Lung microvascular endothelial cell (primary cell): ENCODE measurements around the gene KANK3. TPM values are rescaled to one million over a fixed set of nuclear protein-coding genes. Genes with fewer than 3 reads are reported as not detected.

Experiments
- DNase-seq, 2 donors: peaks; one replicate each; pipeline versions ENCODE4 v3.0.0 to v3.0.0-alpha.2; 2010; ENCODE audit warnings: low read depth in 2 of 2
- total RNA-seq: library from RNA; depleted of rRNA; stranded (reverse); fragments of >200 nt; gene quantifications from 2 replicates; pipeline ENCODE4 v1.2.1, GENCODE V29; 2014

KANK3 gene
- total RNA-seq, 1 donor from 2014 or later = 148 TPM

GRCh38 chr19:8340341-8341096 is 2.5 kb downstream of the KANK3 start:
- peak; percentile 95 to 98 for DNase-seq

DNA sequence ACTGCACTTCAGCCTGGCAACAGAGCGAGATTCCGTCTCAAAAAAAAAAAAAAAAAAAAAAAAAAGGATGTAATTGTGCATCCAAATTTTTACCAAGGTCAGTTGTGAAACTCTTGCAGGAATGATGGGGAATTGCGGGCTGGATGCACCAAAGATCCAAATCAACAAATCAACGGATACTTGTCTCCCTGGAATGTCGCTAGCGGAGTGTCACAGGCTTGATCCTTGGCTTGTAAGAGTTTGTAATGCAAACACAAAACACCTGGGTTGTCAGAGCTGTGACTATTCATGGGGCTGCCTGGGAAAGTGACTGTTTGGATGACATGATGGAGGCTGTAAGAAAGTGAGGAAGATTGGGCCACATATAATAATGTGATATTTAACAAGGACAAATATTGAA is 4.2 kb downstream of the KANK3 start:
- DNase-seq = no peak

- DNase-seq = no peak
Measured at GRCh38 chr19:8337728-8338127, 5.3 kb downstream of the KANK3 start.

DNA sequence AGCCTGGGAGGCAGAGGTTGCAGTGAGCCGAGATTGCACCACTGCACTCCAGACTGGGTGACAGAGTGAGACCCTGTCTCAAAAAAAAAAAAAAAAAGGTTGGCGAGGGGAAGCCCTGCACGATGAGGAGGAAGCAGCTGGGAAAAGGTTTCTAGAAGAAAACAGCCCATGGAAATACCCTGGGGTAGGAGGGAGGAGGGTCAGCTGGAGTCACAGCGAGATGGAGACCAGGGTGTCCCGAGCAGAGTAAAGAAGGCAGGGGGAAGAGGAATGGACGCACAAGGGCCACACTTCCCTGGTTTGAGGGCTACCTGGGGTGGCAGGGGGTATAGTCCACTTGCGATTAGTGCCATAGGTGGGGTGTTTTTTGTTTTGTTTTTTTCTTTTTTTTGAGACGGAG is 6.4 kb downstream of the KANK3 start:
- peak in 1 of 2 donors; percentile 53 for DNase-seq

DNA sequence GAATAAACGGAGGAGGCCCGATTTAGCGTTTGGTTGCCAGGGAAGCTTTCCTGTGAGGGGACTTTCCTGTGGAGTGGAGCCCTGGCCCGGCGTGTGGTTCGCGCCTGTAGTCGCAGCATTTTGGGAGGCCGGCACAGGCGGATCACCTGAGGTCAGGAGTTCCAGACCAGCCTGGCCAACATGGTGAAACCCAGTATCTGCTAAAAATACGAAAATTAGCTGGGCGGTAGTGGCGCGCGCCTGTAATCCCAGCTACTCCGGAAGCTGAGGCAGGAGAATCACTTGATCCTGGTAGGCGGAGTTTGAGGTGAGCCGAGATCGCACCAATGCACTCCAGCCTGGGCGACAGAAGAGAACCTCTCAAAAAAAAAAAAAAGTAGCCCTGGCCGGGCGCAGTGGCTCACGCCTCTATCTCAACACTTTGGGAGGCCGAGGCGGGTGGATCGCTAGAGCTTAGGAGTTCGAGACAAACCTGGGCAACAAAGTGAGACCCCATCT is 6.9 kb downstream of the KANK3 start:
- DNase-seq = peak in 1 of 2 donors; percentile 72

GRCh38 chr19:8335343-8336071 is 7.6 kb downstream of the KANK3 start:
- no peak for DNase-seq

GRCh38 chr19:8334458-8335342 is 8.4 kb downstream of the KANK3 start:
- peak in 1 of 2 donors; percentile 81 for DNase-seq

DNA sequence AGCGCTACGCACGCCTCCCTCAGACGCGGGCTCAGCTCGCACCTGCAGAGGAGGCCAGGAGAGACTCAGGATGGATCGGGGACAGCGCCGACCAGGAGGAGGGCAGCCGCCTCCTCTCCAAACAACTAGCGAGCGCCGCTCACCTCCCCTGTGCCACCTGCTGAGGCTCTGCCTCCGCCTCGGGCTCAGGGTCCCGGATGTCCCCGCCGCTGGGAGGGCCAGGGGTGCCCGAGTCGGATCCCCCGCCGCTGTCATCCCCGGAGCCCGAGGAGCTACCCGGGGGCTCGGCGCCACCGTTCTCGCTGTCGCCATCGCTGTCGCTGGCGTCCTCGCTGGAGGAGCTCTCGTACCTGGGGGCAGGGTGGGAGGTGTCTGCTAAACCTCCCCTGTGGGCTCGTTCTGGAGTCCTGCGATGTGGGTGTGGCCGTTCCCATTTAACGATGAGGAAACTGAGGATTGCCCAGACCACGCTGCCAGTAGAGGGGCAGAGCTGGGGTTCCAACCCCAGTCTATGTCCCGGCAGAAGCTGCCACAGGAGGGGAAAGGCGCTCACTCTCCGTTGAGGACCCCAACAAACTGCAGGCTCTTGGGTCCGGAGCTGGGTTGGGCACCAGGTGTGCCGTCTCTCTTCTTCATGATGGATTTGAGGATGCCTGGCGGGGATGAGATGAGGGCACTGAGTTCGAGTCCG is 9.2 kb downstream of the KANK3 start:
- DNase-seq = no peak

- no peak for DNase-seq
Measured at GRCh38 chr19:8332976-8333766, 9.9 kb downstream of the KANK3 start.

DNA sequence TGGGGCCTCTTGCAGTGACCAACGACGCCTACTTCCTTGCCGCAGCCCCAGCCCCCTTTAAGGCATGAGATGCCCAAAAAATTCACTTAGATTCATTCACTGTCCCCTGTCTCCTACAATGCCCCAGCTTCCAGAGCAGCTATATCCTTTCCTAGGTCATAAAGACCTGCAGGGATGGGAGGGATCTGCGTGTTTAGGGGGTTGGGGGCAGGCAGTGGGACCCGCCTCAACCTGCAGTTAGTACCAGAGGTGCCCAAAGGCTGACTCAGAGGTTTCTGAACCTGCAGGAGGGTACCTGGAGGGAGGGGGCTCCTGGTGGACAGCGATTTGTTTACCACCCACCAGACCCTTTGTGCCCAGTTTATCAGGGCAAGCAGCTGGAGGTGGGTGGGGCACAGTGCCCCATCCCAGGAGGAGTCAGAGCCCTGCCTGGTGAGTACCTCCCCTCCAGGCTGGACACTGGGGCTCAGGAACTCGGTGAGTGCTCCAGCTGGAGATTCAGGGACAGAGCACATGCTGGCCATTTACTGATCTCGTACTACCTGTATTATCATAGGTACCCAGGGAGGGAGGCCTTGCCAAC is 11.7 kb downstream of the KANK3 start:
- no peak for DNase-seq

DNA sequence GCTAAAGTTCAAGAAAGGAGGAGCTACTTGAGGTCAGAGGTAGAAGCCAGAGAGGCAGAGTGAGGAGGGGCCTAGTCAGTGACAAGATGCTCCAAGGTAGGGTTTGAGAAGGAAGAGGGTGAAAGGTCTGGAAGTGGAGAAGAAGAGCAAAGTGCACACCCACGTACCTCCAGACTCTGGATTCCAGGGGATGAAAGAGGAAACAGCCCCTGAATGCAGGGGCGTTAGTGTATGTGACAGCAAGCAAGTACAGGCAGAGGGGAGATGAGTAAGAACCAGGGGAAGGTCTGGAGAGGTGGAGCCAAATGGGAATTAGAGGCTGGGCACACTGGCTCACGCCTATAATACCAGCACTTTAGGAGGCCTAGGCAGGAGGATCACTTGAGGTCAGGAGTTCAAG is 13.1 kb downstream of the KANK3 start:
- no peak for DNase-seq

GRCh38 chr19:8325454-8325853 is 17.6 kb downstream of the KANK3 start:
- DNase-seq = no peak

DNA sequence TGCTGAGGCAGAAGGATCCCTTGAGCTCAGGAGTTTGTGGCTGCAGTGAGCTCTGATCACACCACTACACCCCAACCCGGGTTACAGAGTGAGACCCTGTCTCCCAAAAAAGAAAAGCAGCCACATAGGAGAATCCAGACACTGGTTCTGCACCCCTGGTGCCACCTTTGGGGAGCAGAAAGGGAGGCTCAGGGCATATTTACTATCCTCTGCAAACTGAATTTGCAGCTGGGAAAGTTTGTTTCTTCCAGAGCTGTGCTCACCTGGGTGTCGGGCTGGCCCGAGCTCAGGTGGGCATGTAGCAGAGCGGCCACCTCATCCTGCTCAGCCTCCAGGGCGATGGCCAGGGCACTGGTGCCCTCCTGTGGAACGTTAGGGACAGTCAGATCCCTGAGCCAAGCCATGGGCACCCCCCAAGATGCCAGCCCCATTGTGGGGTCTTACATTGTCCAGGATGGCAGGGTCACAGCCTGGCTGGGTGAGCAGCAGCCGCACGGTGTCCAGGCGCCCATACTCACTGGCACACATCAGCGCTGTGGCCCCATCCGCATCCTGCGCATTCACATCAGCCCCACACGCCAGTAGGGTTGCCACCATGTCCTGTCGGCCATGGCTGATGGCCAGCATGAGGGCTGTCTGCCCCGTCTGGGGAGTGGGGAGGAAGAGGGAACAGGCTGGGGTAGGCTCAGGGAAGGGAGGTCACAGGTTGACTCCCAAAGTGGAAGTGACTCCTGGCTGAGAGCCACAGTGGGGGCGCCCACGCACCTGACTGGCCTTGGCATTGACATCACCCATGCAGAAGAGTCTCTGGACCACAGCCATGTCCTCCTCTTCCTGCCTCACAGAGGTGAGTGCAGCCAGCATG is 18.6 kb downstream of the KANK3 start:
- DNase-seq = peak; percentile 22 to 85

DNA sequence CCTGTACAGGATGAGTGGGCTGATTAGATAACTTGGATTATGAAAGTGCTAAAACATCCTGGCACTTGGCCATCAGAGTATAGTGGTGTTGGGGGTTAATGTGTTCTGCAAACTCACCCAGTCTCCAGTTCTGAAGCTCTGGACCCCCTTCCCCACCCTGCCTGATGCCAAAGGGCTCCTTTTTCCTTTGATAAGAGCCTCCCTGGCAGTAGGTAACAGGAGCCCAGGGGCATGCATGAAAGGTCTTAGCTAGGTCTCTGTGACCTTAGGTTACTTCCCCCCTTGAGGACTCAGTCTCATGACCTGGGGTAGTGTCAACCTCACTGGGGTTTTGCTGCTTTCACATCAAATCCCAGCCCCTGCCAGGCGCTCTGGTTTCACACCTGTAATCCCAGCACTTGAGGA is 19.3 kb downstream of the KANK3 start:
- peak; percentile 36 to 82 for DNase-seq

GRCh38 chr19:8322638-8322997 is 20.4 kb downstream of the KANK3 start:
- no peak for DNase-seq

DNA sequence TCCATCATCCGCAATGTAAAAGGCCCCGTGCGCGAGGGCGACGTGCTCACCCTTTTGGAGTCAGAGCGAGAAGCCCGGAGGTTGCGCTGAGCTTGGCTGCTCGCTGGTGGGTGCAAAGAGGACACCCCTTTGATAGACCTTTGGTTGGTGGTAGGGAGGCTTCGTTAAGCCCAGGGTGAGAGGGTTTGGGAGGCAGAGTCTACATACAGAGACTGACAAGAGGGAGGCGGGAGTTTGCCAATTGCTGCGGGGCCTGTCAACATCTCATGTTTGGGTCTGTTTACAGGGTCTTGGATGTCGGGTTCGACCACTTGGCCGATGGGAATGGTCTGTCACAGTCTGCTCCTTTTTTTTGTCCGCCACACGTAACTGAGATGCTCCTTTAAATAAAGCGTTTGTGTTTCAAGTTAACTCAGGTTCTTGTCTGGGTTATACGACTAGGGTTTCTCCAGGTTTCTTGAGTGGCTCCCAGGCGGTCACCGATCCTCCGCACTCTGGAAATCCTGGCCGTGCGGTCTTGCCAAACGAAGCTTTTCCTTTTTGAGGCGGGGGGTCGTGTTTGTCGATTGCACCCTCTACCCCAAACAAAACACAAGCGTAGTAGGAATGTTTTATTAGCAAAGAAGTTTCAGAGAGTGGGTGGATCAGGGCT is 20.9 kb downstream of the KANK3 start:
- DNase-seq = peak; percentile 30 to 35

- peak; percentile 97 to 99 for DNase-seq
Measured at GRCh38 chr19:8321067-8321985, 21.7 kb downstream of the KANK3 start, which contains the start of the genes NDUFA7 and RPS28. Gene NDUFA7 (minus strand): TSS chr19:8321375. CDS start chr19:8321358, 17 bp downstream. Gene RPS28 (plus strand): TSS chr19:8321496. CDS start chr19:8321531, 35 bp downstream.
